T follicular helper cell (primary cell): ENCODE data around the gene MRM2.

Source experiments
- DNase-seq: peaks from one replicate; pipeline ENCODE4 v3.0.0-alpha.2; 2020; ENCODE audit warnings: low read depth

MRM2 gene

DNA sequence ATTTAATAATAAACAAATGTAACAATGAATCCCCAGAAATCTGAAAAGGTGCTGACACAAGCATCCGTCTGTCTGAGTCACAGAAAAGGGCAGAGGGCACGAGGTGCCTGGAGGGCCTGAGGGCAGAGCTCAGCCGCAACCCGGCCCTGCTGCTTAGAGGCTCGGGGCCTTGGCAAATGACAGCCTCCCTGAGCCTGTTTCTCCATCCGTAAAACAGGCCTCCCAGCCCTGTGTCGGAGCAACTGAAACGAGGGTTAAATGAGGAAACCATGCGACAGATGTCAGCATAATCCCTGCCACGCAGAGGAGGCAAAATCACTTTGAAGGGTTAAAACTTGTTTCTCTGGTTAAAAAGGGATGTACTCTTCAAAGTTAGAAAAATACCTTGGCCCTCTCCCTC lies 24.9 kb upstream of the MRM2 start:
- DNase-seq: no peak

DNA sequence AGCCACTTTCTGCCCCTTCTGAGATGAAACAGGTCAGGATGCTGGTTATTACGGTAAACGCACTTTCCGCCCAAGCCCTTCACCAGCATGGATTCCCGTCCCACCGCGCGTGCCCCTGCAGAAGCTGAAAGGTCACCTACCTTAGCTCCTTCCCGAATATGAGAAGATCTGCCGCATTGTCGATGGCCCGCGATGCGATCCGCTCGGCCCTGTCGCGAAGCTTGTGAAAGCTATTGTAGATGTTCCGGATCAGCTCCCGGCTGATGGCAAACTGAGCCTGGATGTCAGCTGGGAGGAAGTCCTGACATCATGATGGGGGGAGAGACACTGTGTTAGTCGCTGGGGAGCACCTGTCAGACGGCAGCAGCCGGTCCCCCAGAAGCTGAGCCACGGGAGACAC lies 22.2 kb upstream of the MRM2 start:
- no peak for DNase-seq

DNA sequence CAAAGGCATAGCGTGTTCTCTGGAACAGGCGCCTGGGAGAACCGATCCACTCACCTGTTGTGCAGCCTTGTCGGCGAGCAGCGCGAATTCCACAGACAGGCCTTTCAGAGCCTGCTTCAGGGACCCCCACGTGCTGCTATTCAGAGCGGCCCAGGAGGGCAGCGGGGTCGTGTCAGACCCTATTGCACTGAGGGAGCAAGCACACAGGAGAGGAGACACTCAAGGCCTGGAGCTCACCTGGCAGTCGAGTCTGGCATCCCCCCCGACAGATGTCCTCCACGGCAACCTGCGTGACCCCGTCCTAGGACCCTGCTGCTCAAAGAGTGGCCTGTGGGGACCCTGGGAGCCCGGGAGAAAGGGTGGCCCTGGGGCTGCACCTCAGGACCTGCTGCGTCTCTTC lies 21.2 kb upstream of the MRM2 start:
- DNase-seq: no peak

DNA sequence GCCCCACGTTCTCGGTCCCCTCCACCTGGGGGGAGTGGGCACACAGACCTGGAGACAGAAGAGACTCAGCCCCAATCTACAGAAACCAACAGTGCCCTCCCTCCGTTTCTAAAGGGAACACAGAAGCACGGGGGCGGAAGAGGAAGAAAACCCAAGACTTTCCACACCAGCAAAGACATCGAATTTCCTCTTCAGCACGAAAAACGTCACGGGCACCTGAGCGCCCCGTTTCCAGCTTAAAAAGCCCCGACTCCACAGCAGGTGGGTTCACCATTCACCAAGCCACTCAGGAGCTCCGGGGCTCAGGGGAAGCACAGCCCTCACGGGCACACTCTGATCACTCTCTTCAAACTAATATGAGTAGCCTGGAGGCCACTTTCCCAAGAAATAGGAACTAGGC lies 19.6 kb upstream of the MRM2 start:
- no peak for DNase-seq

DNA sequence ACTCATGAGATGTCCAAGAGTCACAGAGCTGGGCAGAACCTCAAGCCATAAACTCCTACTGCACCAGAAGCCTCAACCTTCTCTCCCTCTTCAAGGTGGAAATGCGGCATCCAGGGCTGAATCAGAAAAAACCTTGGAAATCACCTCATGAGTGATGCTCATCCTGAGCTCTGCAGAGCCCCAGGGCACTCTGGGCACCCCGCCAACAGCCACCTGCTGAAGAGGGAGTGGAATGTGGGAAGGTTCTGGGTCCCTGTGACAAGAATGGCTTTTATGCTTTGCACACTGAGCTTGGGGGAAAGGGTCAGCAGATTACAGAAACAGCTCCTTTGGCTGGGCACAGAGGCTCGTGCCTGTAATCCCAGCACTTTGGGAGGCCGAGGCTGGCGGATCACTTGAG lies 18.8 kb upstream of the MRM2 start:
- DNase-seq: no peak

DNA sequence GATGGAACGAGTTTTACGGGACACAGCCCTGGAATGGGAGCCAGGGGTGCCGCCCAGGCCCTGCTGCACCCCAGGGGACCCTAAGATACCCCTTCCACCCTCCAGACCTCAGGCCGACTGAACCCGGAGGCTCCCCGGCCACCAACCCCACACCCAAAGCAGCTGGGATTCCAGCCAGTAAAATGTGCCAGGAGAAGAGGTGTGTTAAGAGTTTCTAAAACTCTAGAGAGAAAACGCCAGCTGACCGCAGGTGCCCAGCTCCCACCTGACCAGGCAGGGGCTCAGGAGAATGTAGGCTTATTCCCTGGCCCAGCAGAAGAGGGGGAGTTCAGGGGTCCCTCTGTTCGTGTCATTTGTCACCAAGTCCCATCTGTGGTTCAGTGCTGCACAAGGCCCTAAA lies 17.5 kb upstream of the MRM2 start:
- no peak for DNase-seq

DNA sequence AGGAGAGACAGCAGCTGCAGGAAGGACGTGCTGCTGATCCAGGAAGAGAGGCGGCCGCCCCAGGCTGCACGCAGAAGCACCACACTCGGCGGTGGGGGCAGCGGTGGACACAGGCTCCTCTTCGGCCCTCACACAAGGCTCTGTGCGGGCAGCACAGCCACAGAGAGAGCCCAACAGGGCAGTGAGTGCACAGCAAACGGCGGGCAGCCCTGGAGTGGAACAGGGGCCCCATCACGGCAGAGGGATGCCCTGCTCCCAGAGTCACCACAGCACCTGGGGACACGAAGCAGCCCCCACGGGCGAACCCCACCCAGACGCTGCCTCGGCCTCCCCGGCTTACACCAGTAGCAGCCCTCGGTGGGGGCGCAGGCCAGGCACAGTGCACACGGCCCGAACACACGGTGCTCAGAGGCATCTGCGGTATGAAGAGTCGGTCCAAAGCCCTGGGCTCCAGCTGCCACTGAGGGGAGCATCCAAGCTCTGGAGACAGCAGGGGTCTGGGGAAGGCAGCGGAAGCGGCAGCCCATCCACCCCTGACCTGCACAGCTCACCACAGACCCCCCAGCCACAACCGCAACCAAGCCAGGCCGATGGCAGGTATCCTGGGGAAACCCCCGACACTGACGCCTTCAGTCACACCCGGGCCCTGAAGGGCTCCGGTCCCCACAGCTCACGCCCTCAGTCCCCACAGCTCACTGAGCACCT lies 16.8 kb upstream of the MRM2 start:
- DNase-seq: no peak

DNA sequence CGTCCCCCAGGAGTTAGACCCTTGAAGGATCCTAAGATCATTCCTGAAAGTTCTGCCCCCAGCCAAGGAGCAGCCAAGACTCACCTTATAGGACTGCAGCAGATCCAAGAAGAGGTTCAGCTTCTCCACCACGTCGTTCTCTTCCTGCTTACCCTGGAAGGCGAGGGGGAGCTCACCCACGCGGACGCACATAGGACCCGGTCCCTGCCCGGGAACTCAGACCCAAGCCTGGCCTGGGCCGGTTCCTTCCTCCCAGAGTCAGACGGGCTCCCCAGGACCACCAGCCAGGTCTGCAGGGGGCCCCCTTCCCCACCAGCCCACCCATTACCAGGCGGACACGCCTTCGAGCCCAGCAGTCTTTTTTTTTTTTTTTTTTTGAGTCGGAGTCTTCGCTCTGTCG lies 15.6 kb upstream of the MRM2 start:
- DNase-seq: no peak

DNA sequence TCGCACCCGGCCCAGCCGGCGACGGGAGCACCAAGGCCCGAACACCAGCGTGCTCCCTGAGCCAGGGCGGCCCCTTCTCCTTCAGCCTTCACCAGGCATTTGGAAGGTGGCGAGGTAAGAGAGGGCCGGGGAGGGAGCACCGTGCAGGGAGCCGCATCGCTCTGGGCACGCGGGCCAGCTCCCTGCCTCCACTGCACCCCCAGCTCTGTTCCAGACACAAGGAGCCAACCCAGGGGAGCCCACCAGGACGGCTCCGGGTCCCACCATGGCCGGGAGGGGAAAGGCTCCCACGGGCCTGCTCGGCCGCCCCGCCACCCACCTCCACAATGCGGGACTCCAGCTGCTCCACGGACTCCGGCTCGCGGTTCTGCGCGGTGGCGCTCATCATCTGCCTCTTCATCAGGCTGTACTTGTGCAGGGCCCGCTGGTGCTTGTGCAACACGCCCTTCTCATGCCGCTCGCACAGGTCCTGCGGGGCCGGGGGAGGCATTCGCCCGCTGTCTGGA lies 15.1 kb upstream of the MRM2 start:
- no peak for DNase-seq

DNA sequence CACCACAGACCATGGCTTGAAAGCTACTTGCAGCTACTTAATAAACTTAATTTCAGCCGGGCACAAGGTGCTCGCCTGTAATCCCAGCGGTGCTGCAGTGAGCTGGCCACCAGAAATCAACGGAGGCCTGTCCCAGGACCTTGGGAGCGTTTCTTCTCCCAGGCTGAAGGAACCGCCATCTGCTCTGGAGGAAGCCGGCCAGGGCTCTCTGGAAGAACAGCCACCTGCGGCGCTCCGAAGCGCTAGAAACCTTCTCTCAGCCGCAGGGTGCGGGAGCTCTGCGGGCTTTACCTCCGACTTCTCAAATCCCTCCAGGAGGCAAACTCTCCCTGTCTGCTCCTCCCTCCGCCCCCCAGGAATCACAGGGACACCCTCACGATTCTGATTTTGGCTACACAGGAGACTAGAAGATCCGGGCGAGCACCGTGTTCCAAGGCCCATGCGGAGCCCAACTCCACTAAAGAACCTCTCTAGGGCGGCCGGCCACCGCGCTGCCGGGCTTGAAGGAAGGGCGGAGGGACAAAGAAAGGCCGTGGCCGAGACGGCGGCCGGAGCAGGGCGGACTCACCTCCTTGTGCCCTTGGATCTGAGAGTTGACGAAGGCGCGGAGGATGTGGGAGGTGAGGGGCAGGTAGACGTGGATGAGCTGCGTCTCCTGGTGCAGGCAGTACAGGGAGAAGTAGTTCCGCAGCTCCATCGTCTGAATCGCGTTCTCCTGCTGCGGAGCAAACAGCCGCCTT lies 14.5 kb upstream of the MRM2 start:
- no peak for DNase-seq

DNA sequence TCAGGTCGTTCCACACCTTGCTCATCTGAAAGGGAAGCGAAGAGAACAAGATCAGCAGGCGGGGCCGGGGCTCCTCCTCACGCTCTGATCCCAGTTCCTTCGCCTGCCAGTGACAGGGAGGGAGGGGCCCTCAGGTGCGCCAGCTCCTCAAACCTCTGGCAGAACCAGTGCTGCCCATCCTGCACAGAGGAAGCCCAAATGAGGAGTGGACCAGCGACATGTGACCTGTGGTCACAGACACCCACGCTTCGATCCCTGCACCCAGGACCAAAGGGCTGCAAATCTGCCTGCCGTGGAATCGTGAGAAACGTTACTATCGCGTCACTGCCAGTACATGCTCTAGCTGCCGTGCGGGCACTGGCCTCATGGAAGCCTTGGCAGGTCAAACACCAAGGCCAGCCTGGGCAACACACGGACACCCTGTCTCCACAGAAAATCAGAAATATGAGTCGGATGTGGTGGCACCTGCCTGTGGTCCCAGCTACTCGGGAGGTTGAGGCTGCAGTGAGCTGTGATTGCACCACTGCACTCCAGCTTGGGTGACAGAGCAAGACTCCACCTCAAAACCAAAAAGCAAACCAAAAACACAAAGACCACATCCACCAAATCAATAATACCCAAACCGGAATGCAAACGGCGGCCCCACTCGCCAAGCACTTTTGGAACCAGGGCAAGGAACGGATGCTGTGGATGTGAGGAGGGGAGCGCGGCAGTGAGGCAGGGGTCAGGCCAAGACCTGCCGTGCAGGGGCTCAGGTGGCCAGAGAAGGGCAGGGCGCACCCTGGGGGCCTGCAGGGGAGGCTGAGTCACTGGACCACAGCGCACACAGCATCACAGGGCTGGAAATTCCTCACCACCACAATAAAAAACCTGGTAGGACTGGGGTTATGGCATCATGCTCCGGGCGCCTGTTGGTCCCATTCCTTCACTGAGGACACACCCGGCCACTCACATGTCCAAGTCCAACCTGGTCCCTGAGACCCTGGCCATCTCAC lies 13.4 kb upstream of the MRM2 start:
- no peak for DNase-seq

DNA sequence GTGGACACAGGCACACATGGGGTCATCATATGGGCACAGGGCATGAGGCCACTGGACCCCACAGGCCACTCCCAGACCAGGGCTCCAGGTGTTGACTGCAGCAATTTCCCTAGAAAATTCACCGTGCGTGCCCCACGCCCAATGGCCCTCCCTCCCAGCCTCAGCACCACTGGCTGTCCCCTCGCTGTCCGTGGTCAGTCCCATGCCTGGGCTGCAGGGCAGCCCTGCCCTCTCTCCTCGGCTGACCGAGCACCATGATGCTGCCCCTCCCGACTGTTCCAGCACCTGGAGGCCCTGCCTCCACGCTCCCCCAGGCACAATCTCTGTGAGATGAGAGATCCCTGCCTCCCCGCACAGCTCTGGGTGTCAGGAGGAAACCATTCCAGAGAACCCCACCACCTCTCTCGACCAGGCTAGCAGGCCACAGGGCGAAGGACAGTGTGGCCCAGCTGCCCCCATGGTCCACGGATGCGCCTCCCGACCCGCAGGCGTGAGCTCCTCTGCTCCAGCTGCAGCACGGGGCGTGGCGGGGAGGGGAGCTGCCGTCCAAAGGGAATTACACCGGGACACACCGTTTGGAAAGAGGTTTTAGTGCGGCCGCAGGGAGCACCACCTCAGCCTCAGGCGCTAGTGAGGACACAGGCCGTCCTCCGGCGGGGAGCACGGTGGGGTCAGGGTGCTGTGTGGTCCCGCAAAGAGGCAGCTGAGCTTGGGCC lies 12.6 kb upstream of the MRM2 start:
- no peak for DNase-seq

DNA sequence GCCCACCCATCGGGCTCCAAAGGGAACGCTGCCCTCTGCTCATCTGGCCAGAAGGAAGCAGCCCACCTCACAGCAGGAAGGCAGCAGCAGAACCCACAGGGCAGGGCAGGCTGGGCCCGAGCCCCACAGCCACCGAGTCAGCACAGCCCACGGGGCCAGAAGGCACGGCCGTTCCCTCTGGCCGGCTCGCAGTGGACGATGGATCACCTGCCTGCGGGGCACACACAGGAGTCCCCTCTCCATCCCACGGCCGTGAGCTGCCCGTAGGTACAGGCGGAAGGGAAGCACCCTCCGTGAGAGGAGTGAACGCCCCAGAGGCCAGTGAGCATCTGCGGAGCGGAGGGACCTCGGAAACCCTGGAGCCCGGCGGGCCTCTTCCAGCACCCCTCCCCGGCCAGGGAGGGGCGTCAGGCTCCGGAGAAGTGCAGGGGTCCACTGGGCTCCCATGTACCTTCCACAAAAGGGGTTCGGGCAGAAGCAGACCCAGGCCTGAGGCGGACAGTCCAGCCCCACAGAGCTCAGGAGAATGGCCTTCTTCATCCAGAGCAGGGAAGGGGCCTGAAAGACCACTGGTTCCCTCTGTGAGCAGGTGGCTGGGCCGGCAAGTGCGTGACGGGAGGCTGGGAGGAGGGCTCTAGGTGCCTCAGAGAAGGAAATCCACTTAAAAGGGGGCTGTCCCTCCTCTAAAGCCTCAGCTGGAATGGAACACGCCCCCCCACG lies 11.7 kb upstream of the MRM2 start:
- DNase-seq: no peak

DNA sequence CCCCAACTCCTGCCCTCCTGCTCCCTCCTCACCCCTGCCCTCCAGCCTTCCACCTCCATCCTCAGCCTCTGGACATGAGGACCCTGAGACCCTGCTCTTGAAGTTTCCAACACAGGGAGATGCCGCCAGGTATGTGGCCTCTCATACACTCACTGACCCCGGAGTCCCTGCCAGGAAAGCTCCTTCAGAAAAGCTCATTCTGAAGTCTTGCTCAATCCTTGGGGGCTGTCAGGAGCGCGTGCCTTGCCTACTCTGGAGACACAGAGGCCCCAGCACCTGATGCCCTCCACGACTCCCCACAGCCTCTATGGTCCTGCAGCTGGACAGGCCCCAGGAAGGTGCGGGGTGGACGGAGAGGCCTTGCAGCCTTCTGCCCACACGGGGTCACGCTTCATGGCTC lies 11.0 kb upstream of the MRM2 start:
- DNase-seq: no peak

DNA sequence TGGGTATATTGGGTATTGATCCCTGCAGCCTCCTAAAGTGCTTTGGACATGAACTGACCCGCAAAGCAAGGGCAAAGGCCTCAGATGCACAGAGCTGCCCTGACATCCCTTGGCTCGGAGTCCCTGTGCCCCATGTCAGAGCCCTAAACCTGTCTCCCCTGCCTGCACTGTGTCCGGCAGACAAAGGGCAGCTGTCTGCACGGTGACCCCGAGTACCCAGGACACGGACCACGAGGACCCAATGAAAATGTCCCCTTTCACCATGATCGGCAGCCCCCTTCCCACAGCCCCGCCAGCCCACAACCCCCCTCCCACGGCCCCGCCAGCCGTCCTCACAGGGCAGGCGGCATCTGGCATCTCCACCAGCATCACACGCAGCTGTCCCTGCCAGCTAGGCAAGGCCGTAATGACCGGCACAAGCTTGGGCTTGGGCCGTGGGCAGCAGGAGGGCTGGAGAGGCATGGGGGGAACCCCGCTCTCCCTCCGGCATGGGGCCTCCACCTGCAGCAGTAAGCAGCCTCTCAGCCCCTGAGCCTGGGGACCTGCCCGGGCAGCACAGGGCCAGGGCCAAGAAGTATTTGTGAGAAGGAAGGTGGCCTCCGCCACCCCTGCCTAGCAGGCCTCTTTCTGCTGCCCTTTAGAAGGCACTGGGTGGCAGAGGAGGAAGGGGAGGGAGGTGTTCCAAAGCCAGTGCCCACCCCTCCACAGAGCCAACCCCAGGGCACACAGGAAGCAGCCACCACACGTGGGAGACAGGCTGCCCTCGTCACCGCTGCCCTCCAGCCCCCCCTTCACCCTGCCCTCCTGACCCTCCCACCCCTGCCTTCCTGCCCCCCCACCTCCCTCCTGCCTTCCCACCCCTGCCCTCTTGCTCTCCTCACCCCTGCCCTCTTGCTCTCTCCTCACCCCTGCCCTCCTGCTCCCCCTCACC lies 10.1 kb upstream of the MRM2 start:
- no peak for DNase-seq

DNA sequence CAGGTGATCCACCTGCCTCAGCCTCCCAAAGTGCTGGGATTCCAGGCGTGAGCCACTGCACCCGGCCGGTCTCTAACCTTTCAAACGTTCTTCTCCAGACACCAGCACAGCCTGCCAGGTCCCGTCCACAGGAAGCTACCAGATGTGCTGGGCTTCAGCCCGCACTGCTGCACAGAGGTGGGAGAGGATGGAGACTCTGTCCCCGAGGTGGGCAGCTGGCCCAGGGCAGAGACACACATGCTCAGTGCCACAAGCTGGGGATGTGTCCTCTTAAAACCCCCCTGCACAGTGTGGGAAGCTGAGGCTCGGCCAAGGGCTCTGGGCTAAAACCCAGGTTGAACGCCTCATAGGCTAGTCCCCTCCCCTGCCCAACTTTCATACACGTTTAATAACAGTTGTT lies 9.4 kb upstream of the MRM2 start:
- no peak for DNase-seq

DNA sequence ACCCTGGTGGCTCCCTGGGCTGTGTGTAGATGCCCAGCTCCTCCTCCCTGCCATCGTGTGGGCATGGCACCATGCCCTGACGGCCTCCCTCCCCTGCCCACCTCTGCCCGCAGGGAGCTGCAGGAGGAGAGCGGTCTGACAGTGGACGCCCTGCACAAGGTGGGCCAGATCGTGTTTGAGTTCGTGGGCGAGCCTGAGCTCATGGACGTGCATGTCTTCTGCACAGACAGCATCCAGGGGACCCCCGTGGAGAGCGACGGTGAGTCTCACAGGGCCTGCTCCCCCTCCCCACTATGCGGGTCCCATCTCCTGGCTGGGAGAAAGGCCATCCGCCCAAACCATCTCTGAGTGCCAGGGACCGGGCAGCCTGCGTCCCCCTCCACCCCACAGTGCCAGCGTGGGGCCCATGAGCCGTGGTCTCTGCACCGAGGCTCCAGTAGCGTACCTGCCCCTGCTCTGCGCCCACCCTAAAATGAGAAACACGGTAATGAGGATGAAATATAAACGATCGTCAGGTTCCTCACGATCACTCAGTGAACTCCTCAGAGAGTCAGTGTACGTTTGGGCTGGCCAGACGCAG lies 7.8 kb upstream of the MRM2 start:
- DNase-seq: no peak

DNA sequence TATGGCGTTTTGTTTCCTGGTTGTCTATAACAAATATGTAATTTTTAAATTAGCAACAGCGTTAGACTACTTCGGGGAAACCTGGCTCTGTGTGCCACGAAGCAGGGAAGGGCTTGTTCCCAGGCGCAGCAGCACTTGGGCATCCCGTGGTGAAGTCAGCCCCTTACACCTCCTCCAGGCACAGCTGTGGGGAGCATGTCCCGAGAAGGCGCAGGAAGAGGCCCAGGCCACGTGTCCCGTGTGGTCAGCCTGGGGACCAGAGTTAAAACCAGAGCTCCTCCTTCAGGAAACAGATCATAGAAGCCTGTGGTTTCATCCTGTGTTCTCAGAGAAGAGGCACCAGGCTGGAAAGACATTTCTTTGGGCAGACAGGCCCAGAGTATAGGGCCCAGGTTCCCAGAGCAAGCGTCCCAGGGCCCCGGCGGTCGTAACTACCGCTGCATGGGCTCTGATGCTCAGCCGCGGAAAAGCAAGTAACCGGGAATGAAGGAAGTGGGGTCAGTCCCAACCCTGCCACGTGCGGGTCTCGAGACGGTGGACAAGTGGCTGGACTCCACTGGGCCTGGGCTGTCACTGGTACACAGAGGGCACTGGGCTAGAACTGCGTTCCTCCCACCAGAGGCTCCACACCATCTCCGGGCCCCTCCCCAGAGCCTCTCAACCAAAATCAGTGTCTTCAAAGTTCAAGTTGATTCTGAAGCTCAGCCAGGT lies 7.1 kb upstream of the MRM2 start:
- no peak for DNase-seq
